ENCODE measurements around the gene IFT57.

IFT57 gene

GRCh38 chr3:108223928-108224327, 1.7 kb upstream of the IFT57 start (continued):
- TF ChIP-seq ZBTB11 (tag by site-specific recombination; conservative IDR thresholded peaks at IDR 0.05; ENCODE audit: low read depth) (no peak), ZFP41 (tag by site-specific recombination; IDR thresholded peaks at IDR 0.05; ENCODE audit: borderline replicate concordance) (no peak), ZNF518A (tag by site-specific recombination; conservative IDR thresholded peaks at IDR 0.05; ENCODE audit: low read depth) (no peak)

GRCh38 chr3:108222853-108223565, 785 bp upstream of the IFT57 start:
- POLR2A ChIA-PET = no interaction called here
- no peak for TF ChIP-seq ZNF449 (tag by site-specific recombination; IDR thresholded peaks at IDR 0.05)
- no peak for TF ChIP-seq ZNF664 (tag by site-specific recombination; IDR thresholded peaks at IDR 0.05)
- 0 out of 2 replicates have a peak, but pooled peaks have one; percentile 56 for TF ChIP-seq PRDM1 (tag by site-specific recombination; IDR thresholded peaks at IDR 0.05)
- TF ChIP-seq ZNF335 (tag by site-specific recombination; conservative IDR thresholded peaks at IDR 0.05) = peak; percentile 24; the same call in 1 of the 2 replicates
- no peak for TF ChIP-seq ZNF830 (tag by site-specific recombination; IDR thresholded peaks at IDR 0.05; ENCODE audit: low read depth)
- TF ChIP-seq ZNF394 (tag by site-specific recombination; IDR thresholded peaks at IDR 0.05; ENCODE audit: borderline replicate concordance) = no peak
- TF ChIP-seq ZNF280C (tag by site-specific recombination; IDR thresholded peaks at IDR 0.05) = no peak
- no peak for TF ChIP-seq BCL6B (tag by site-specific recombination; IDR thresholded peaks at IDR 0.05)
- TF ChIP-seq GLI2 (tag by site-specific recombination; IDR thresholded peaks at IDR 0.05; ENCODE audit: borderline replicate concordance, low read depth) = no peak
- no peak for TF ChIP-seq ZBTB7A (tag by site-specific recombination; IDR thresholded peaks at IDR 0.05; ENCODE audit: low read depth)
- CTCF ChIA-PET = interaction anchor here (0.7 kb wide), 1 partner anchor 368 kb away, joined by 3 read pairs; no protein-coding TSS in a partner anchor

More at GRCh38 chr3:108222853-108223565, 785 bp upstream of the IFT57 start:
- Histone ChIP-seq H3K4me3 (ENCODE audit: low read depth, low read length) (peak overlapping the region; percentile 44), H3K9me3 (ENCODE audit: control insufficient read depth, insufficient read depth, low read depth, low read length) (no peaks in the 10 kb centered on the region), H3K4me1 (ENCODE audit: control insufficient read depth, insufficient read depth, low read length) (no peaks in the 10 kb centered on the region), H3K36me3 (ENCODE audit: control insufficient read depth in 2 of 2, insufficient read depth in 1 of 2, low read length in 2 of 2) (peaks cover 0 to 4% of the 10 kb centered on the region in 2 experiments; a peak in 1 of 3 replicates), H3K27ac (ENCODE audit: extremely low read depth, low read depth, low read length) (no peak overlapping the region)

All from HEK293 (cell line).